ENCODE results near the gene ZYX. TPM values are rescaled to one million over a fixed set of nuclear protein-coding genes. Genes with fewer than 3 reads are reported as not detected.

Gene ZYX
- total and polyA plus RNA-seq, 2 of the 13 experiments (the other 11 are each of a cell fraction or from before 2014, with no cell fraction given), result 9.9 to 13.7 TPM

DNA sequence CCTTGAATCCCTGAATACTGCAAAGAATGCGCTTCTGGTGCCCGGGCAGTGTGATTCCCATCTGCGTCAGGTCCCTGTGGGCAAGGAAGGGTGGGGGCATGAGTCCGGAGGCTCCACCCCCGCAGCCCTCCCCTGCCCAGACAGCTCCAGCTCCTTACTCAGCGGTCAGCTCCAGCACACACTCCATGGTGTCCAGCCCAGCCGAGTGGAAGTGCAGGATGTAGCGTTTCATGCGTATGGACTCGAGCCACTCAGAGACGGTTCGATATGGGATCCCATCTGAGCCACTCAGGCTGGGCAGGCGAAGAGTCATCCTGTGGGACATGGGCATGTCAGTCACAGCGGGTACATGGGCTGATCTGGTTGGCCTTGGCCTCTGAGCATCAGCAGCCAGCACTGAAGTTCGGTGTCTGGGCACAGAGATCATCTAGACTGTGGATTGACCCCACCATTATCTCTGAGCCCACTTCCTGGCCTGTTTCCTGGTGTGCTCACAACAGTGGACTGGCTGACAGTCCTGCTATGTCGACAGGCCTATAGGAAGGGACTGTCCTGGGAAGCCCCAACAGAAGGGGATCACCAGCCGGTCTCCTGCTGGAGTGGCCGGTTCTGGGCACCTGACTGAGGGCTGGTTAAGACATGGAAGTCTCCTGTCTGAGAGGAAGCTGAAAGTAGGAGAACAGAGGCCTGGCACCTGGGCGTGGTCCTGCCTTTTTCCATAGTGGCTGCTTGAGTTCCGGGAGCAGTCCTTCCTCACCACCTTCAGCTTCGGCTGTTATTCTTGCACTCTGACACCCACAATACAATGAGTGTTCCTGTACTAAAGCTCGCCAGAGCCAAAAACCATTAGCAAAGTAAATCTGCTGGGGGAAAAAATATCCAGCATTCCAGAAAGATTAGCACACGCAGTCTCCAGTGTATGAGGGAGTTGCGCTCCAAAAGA, 10.6 kb downstream of the ZYX start (continued):
- no peak for TF ChIP-seq KLF12 (CRISPR knock-in tag; IDR thresholded peaks at IDR 0.05; ENCODE audit: borderline replicate concordance)
- TF ChIP-seq ZNF670 (CRISPR knock-in tag; IDR thresholded peaks at IDR 0.05; ENCODE audit: borderline replicate concordance), result no peak
- no peak for TF ChIP-seq ZNF430 (CRISPR knock-in tag; IDR thresholded peaks at IDR 0.05)
- no peak for TF ChIP-seq ZNF207 (IDR thresholded peaks at IDR 0.05; ENCODE audit: borderline replicate concordance)
- TF ChIP-seq FOXP4 (CRISPR knock-in tag; IDR thresholded peaks at IDR 0.05), result no peak
- no peak for TF ChIP-seq ZNF335 (CRISPR knock-in tag; IDR thresholded peaks at IDR 0.05)
- no peak for TF ChIP-seq ZNF281 (CRISPR knock-in tag; IDR thresholded peaks at IDR 0.05; ENCODE audit: borderline replicate concordance)
- TF ChIP-seq, protein P1, sequence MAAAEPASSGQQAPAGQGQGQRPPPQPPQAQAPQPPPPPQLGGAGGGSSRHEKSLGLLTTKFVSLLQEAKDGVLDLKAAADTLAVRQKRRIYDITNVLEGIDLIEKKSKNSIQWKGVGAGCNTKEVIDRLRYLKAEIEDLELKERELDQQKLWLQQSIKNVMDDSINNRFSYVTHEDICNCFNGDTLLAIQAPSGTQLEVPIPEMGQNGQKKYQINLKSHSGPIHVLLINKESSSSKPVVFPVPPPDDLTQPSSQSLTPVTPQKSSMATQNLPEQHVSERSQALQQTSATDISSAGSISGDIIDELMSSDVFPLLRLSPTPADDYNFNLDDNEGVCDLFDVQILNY (CRISPR knock-in tag; conservative IDR thresholded peaks at IDR 0.05), result no peak
- no peak for TF ChIP-seq NCOA1 (CRISPR knock-in tag; IDR thresholded peaks at IDR 0.05)
- TF ChIP-seq, protein P2, sequence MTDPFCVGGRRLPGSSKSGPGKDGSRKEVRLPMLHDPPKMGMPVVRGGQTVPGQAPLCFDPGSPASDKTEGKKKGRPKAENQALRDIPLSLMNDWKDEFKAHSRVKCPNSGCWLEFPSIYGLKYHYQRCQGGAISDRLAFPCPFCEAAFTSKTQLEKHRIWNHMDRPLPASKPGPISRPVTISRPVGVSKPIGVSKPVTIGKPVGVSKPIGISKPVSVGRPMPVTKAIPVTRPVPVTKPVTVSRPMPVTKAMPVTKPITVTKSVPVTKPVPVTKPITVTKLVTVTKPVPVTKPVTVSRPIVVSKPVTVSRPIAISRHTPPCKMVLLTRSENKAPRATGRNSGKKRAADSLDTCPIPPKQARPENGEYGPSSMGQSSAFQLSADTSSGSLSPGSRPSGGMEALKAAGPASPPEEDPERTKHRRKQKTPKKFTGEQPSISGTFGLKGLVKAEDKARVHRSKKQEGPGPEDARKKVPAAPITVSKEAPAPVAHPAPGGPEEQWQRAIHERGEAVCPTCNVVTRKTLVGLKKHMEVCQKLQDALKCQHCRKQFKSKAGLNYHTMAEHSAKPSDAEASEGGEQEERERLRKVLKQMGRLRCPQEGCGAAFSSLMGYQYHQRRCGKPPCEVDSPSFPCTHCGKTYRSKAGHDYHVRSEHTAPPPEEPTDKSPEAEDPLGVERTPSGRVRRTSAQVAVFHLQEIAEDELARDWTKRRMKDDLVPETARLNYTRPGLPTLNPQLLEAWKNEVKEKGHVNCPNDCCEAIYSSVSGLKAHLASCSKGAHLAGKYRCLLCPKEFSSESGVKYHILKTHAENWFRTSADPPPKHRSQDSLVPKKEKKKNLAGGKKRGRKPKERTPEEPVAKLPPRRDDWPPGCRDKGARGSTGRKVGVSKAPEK (CRISPR knock-in tag; IDR thresholded peaks at IDR 0.05; ENCODE audit: borderline replicate concordance), result no peak
- 0 out of 4 replicates have a peak, but pooled peaks of 1 of the 2 experiments have one; percentile 14 for TF ChIP-seq EP300 (IDR thresholded peaks at IDR 0.05; ENCODE audit: low read depth in 2 of 2, low read length in 2 of 2)
- TF ChIP-seq EP300 (CRISPR knock-in tag; IDR thresholded peaks at IDR 0.05; ENCODE audit: borderline replicate concordance), result no peak
- TF ChIP-seq SMYD3 (CRISPR knock-in tag; IDR thresholded peaks at IDR 0.05), result no peak
- TF ChIP-seq, protein P3, sequence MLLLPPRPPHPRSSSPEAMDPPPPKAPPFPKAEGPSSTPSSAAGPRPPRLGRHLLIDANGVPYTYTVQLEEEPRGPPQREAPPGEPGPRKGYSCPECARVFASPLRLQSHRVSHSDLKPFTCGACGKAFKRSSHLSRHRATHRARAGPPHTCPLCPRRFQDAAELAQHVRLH (CRISPR knock-in tag; IDR thresholded peaks at IDR 0.05; ENCODE audit: borderline replicate concordance, low read depth), result no peak
- TF ChIP-seq HNRNPL (IDR thresholded peaks at IDR 0.05; ENCODE audit: low read depth, low read length), result 0 out of 2 replicates have a peak, but pooled peaks have one; percentile 59
- TF ChIP-seq POLR2AphosphoS2 (IDR thresholded peaks at IDR 0.05; ENCODE audit: low read depth, low read length), result no peak
- peak; percentile 66 for TF ChIP-seq SALL1 (CRISPR knock-in tag; IDR thresholded peaks at IDR 0.05)
- TF ChIP-seq ZNF75D (CRISPR knock-in tag; IDR thresholded peaks at IDR 0.05; ENCODE audit: borderline replicate concordance), result no peak
- TF ChIP-seq ATF7 (IDR thresholded peaks at IDR 0.05), result no peak
- no peak for TF ChIP-seq ATF7 (CRISPR knock-in tag; IDR thresholded peaks at IDR 0.05)

All from HepG2 (cell line).